ENCODE data around the gene PTGER3.

The PTGER3 gene

DNA sequence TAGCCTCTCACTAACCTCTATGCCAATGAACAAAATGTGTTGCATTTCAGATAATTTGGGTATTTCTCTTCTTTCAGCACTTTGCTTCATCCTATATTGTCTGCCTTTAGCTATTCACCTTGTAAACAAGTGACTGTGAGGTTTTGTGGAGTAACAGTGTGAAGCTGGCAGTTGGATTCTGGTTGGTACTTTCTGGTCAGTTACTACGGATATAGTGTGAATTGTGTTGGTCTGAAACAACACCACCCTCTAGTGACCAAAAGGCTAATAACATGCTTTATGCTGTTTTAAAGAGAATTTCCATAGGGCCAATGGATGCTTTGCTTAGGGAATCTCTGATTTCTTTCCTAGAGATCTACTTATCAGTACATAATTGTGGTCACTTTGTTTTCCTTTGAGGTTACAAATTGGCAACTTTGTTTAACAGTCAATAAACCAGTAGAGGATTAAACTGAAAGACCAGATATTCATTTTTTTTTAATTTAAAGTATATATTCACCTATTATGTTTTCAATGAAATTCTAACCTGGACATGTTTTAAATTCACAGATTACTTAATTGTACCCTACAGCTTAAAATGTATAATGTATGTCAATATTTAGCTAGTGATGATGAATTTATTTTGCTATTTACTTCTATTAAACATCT lies 2.5 kb upstream of the PTGER3 start:
- no peak for DNase-seq

DNA sequence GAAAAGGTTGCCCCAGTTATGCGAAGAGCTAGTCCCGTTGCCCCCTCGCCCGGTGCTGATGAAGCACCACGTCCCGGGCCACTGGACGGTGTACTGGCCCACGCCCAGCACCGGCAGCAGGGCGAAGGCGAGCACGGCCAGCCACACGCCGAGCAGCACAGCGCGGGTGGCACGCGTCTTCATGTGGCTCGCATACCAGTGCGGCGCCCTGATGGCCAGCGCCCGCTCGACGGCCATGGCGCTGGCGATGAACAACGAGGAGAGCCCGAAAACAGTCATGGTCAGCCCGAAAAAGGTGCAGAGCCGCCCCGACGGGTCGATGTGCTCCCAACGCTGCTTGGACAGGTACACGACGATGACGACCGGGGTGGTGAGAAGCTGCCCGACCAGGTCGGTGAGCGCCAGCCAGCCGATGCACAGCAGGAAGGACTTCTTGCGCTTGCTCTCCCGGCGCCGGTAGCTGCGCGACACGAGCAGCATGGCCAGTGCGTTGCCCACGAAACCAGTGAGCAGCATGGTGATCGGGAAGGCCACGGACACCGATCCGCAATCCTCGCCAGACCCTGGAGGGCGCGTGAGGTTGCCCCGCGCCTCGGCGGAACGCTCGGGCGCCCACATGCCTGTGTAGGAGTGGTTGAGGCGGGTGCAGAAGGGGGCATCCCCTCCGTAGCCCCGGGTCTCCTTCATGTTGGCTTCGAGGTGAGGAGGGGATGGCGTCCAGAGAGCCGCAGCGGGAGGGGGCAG lies 553 bp downstream of the PTGER3 start:
- DNase-seq: no peak

DNA sequence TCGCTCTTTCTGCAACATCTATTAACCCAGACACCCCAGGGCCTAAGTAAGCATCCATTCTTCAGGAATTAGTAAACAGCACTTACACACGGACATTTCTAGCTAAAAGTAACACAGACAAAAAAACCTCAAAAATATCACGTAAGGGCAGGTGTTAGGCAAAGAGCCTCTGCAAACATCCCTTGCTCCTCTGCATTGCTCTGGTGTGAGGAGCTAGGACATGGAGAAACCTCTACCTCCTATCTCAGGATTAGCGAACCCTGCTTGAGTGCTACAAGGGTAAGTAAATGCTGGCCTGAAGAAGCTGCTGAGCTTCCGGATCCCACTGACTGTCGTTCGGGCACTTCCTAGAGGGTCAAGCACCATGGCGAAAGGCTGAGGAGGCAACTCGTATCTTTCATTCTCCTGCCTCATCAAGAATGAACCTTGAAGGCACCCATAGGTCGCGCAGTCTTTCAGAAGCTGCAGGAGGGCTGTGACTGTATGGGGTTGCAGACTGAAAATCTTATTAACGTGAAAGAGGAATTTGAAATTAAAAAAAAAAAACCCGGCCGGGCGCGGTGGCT lies 2.1 kb downstream of the PTGER3 start:
- DNase-seq: no peak

DNA sequence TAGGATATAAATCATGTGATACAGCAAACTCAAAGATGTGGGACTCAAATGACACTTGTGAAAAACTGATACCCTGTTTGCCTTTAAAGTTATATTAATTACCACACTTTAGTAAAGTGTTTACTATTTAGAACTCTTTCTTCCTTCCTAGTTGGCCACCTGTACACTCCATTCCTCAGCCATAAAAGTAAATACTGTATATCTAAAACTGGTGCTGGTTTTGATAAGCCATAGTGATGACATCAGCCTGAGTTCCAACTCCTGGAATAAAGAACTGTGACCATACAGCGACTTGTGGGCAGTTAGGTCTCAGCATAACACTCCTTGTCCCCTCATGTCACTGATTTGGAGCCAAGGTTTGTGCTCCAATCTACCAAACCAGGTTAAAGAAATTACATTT lies 2.8 kb downstream of the PTGER3 start:
- DNase-seq: no peak

DNA sequence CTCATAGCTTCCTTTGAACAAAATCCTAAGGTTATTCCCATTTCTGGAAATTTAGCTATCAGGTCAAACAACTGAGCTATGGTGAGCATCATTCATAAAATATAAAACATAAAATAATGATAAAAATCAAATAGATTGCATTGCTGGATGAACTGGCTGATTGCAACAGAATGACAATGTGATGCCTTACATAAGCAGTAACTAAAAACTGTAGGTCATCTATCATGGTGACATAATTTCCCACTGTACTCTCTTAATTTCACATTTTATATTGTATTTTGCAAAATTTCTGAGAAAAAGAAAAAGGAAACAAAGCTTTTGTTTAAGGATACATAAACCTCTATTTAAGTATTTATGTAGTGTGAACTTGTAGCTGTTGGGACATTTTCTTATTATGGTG lies 4.6 kb downstream of the PTGER3 start:
- no peak for DNase-seq

DNA sequence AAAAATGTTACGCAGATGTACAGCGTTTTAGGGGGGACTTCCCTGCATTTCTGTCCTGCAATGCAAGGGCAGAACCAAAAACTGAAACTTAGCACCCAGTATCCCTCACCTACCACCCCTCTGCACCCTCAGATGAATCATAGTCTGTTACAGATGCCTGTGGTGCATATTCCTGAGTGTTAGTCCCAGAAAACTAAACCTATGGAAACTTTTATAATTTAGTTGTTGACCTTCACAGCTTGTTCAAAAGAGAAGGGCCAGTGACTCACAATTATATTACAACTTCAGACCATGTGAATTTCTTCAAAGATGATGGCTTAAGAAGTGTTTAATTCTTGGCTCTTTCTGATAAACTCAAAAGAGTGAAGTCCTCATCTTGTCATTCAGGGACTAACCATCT lies 5.8 kb downstream of the PTGER3 start:
- DNase-seq: no peak

DNA sequence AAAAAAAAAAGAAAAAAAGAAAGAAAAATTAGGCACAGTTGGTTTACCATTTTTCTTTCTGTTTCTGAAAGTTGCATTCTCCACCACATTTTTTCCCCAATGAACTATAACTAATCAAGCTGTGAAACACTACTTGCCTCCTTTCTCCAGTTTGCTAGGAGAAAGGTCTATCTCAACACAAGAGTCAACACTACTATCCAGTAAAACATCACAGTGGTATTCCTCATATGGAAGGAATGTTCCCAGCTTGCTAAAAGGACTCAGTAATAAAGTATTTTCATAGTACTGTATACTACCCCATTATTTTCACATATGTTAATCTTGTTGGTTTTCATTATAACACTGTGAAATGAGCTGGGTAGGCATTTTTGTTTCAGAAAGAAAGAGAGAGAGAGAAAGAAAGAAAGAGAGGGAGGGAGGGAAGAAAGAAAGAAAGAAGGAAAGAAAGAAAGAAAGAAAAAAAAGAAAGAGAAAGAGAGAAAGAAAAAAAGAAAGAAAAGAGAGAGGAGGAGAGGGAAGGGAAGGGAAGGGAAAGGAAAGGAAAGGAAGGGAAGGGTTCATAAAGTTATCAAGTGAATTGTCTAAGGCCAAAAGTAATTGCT lies 7.9 kb downstream of the PTGER3 start:
- DNase-seq: no peak

DNA sequence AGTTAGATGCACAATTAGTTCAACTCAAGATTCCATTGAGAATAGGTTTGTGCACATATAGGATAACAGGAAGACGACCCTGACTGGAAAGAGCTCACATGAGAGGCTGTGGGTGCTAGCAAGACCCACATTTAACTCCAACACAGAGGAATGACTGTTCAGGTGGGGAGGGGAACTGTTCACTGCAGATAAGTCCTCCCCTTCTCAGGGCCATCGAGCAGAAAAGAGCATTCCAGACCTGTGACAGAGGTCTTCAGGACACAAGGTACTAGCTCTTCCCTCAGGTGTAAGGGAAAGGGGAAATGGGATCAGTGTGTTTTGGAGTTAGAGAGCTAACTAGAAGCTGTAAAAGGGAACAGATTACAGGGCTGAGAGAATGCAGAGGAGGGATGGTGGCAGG lies 8.7 kb downstream of the PTGER3 start:
- DNase-seq: no peak

DNA sequence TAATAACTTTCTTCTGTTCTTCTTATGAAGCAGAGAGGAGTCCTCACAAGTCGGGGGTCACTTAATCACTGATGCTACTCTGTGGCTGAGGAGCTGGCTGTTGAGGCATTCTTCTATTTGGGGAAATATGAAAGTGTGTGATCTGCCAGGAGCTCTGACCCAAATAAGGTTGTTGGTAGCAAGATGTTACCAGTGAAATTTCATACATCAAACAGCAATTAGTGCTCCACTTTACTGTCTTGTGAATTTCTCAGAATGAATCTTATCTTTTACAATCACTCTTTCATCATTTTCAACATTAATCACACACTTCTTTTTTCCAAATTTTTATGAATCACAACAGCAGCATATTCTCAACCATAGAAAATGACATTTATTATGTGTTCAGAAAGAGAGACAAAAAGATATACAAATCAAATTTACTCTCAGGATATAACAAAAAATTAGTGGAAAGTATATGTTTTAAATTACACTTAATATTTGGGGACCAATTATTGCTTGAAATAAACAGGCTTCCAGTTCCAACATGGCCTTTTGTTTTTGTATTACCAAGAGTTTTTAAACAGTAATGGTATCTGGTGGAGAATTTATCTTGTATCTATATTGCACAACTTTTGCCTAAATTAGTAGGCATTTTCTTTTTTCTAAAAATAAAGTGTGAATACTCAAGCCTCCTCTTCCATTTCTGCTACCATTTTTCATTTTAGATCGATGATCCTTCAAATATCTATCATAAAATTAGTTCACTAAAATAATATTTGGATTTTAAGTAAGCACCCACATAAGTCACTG lies 9.6 kb downstream of the PTGER3 start:
- no peak for DNase-seq

DNA sequence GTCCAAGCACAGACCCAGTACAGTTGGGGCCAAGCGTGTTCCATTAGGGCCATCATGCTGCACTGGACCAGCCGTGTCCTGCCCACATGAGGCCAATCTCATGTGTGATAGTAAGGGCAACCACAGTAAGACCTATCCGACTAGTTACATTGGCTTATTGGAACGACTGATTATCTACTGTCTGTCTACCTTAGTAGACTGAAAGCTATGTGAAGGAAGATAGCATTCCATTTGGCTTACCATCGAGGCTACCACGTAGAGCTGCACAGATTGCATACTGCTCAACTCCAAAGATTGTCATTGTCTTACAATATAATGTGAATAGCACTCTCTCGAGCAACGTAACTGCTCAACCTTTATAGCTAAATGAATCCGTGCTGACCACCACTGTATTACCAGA lies 10.6 kb downstream of the PTGER3 start:
- DNase-seq: no peak

DNA sequence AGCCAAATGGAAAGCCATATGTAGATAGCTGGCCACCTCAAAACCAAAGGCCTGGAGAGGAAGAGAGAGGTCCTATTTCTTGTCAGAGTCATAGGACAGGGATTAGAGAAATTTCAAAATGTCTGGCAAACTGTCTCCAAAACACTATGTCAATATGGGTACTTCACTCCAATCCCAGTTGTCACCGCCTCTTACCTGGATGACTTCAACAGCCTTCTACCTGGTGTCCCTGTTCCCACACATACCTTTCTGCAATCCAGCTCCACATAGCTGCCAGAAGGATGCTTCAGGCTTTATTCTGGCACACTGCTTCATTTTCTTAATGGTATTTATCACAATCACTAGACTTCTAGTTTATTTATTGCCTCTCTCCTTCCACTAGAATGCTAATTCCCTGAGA lies 14.5 kb downstream of the PTGER3 start:
- DNase-seq: no peak

DNA sequence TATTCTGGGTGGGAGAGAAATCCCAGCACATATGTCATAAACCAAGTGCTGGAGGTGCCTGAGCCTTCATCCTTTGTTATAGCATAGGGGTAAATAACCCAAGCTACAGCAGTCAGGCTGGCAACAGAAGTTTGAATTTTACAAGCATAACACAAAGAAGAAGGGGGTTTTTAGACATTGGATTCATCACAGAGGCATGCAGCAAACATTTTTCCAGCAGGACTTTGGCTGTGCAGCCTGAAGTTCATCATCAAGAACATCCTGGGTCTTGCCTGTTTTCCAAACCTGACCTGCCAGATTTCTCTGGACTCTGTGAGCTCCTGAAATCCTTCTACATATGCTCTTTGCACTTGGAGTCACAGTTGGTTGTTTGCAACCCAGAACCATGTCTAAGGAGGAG lies 16.2 kb downstream of the PTGER3 start:
- no peak for DNase-seq

DNA sequence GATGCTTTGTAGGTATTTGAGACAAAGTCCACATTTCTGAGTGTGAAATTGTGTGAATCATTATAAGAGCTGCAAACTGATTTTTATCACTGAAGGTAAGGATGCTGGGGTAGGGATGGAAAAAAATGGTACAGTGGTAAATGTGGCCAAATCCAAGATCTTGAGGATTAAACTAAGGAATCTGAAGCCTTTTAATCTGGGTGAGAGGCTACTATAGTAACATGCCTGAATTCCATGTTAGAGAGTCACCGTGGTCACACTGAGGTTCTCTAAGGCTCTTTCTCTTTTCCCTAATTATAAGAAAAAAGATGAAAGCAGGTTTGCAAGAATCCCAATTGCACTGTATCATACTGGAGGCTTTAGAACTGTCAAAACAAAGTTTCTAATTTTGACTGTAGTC lies 17.6 kb downstream of the PTGER3 start:
- no peak for DNase-seq

DNA sequence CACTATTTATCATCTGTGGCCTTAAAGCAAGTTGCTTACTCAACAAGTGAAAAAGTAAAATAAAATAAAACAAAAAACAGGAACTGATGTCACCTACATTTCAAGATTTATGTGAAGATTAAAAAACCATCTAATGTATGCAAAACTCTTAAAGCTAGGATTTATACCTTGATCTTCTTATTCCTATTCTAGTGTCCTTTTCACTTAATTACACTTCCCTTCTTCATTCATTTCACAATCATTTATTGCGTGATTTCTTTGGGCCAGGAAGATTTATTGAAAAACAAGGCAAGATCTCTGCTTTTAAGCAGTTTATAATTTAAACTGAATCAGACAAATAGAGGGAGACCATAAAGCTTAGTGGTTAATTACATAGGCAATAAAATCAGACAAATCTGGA lies 18.6 kb downstream of the PTGER3 start:
- DNase-seq: no peak

DNA sequence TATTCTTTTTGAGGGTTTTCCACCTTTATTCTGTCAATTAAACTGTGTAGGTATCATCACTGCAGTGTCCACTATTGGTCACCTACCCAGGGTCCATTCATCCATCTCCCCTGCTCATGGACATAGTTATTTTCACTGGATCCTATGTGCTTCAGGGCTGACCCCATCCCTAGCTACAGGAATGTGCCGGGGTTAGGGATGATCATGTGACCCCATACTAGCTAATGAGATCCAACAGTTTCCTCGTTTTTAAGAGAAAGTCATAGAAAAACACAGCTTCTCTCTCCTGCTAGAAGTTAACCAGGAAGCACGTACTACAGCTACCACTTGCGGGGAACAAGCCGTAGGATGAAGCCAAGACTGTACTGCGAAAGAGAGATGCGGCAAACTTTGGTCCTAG lies 19.6 kb downstream of the PTGER3 start:
- no peak for DNase-seq

DNA sequence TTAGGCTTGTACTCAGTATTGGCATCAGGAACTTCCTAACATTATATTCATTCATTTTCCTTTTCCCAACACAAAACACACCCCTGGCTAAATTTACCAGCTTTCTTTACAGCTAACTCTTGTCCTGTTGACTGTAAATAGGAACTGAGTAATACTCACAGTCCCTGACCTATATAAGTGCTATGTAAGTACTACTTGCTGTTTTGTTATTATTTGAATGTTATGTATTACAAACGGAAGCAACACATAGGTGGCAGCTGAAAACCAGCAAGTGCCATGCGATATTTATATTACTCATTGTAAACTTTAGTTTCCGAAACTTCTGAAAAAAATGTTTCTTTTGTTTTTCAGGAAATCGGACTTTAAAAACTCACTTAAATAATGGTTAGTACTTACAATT lies 21.5 kb downstream of the PTGER3 start:
- no peak for DNase-seq

DNA sequence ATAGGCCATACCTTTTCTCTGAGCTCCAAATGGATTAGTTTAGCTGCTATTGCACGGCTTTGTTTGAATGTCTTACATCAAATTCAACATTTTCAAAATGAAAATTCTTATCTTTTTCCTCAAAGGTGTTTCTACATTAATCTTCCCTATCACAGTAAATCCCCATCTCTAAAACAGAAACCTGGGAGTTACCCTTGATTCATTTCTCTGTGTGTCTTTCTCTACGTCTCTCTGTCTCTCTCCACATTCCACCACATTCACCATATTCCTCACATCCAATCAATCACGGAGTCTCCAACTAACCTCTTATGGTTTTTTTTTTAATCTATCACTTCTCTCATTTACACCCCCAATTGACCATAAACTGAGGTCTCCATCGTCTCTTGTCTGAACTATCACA lies 24.1 kb downstream of the PTGER3 start:
- no peak for DNase-seq

DNA sequence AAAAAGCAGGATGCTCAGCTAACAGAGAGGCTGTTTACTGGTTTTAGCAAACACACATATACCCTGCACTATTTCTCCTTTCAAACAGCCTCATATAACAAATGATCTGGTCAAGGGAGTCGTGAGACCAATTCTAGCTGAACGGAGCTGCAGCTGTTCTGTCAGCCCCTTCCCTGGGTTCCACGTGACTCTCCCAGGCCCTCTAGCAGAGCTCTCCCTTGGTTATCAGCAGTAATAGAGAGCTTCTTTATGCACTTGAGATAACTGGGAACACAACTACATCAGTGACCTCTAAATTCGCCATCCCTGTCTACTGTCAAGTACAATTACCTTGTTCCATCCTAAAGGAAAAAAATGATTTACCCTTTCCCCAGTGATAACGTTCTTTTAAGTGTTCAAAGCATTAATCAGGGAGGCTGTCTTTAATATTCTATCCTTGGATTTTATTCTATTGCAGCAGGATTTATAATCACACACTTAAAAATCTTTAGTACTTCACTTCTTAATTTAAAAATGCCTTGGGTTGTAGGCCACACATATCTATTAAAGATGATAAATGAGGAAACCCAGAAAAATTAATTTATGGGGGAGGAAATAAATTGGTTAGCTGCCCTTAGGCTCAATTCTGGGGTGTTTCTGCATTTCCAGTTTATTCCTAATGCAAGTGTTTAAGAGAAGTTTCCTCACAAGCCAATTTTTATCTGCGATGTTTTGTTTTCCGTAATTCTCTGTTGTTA lies 28.2 kb downstream of the PTGER3 start:
- DNase-seq: no peak

DNA sequence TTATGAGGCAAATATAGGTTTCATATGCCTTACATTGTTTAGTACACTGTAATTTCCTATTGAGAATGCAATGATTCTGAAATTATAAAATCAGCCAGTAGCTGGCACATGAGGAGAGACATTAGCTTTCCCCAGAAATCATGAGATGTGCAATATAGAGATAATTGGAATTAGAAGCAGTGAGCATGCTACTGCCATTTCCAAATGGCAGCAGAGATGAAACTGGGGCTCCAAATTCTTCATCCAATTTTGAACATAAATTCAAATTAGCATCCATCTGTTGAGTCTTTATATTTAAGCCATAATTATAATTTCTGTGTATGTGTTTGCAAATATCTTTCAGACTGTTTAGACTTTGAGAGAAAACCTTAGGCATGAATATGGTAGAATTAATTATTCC lies 28.8 kb downstream of the PTGER3 start:
- no peak for DNase-seq

DNA sequence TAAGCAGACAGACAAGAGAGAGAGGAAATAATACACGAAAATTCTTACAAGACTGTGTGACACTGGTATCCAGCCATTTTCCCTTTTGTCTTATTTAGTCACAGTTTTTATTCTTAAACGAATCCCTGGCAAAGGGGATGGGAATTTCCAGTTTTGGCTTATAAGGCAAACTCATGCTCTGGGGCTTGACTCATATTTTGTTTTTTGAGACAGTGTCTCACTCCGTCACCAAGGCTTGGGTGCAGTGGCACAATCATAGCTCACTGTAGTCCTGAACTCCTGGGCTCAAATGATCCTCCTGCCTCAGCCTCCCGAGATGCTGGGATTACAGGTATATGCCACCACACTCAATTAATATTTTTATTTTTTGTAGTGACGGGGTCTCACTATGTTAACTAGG lies 31.9 kb downstream of the PTGER3 start:
- DNase-seq: no peak

DNA sequence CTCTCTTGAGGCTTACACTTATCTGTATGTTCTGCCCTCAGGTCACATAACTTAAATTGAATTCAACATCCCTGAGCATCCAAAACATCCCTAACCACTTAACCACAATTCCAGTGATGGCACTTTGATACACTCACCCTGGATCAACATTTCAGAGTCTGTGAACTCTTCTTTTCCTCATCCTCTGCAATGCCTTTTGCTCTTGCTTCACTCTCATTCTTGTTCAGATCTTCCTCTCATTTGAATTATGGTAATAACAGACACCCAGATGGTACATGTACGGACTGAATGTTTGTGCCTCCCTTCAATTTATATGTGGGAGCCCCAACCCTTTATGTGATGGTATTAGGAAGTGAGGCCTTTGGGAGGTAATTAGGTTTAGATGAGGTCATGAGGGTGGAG lies 33.4 kb downstream of the PTGER3 start:
- DNase-seq: no peak

DNA sequence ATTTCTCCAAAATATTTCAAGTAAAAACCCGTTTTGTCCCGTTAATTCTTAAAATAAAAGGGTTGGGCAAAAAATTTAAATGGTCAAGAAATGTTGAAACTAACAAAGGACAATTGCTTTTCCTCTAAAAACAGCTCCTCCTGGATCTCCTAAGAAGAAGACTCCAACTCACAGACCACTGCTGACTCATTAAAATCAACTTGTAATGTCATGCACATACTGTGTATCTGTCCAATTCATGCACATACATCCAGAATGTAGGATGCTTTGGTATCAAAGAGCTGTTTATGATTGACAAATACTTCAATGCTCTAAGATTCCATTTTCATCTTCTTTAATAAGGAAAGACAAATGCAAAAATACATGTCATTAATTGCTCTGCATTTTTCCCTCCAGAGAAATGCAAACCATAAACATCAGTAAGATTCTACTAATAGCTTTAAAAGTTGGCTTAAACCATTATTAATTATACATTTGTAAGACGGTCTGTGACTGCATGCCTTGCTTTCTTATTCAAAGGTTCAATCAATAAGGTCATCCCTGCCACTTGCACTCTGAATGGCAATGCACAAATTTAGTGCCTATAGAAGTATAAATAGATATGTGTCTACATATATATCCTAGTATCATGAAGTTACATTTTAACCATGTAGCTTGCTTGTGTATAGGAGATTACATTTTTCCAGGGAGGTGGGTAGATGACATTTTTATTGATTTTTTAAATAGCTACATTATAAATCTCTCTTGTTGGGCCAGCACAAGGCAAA lies 44.7 kb downstream of the PTGER3 start:
- no peak for DNase-seq
